Uterus (tissue), 4 donors: Measurements from ENCODE around the gene PLIN3. TPM values are rescaled to one million over a fixed set of nuclear protein-coding genes. Genes with fewer than 3 reads are reported as not detected.

Source experiments
- DNase-seq, 2 donors: peaks; one replicate each; pipeline ENCODE4 v3.0.0-alpha.2; 2019 to 2020
- H3K27ac ChIP-seq, 2 donors: fragments of 200-600 bp; sonication (generic); 1 replicate in 1 of 2; 2 replicates in 1 of 2; pipeline ENCODE4 v1.5.1; 2016 to 2018
- H3K27me3 ChIP-seq, 2 donors: fragments of 200-600 bp; sonication (generic); one replicate each; pipeline ENCODE4 v1.5.1; 2018 to 2019; ENCODE audit warnings: control low read depth in 1 of 2
- H3K36me3 ChIP-seq, 2 donors: fragments of 200-600 bp; sonication (generic); one replicate each; pipeline ENCODE4 v1.5.1; 2019; ENCODE audit warnings: control low read depth in 1 of 2
- H3K4me1 ChIP-seq, 2 donors: fragments of 200-600 bp; sonication (generic); one replicate each; pipeline ENCODE4 v1.5.1; 2018 to 2019; ENCODE audit warnings: control low read depth in 1 of 2
- H3K4me3 ChIP-seq, 2 donors: fragments of 200-600 bp; sonication (generic); 1 replicate in 1 of 2; 2 replicates in 1 of 2; pipeline ENCODE4 v1.5.1; 2018 to 2019; ENCODE audit warnings: mild to moderate bottlenecking in 1 of 2
- H3K9me3 ChIP-seq, 2 donors: fragments of 200-600 bp; sonication (generic); one replicate each; pipeline ENCODE4 v1.5.1; 2019; ENCODE audit warnings: control low read depth in 1 of 2
- POLR2A ChIP-seq, 2 donors: fragments of 450-650 bp; IDR thresholded peaks; one replicate each; pipeline ENCODE4 v1.6.1; 2016; ENCODE audit warnings: antibody characterized with exemption in 2 of 2, mild to moderate bottlenecking in 1 of 2, moderate library complexity in 1 of 2
- intact Hi-C: fragments of 100-400 bp; cut with DNase I; formaldehyde crosslinking; loops from one replicate; pipeline ENCODE4 v1.15.1; 2023; ENCODE audit warnings: low total_unique reads
- total RNA-seq, 4 donors: library from RNA; depleted of rRNA in 3 of 4; stranded (reverse); fragments of >200 nt in 3 of 4; gene quantifications; one replicate each; pipeline versions ENCODE4 v1.1.0 to v1.2.4, GENCODE V29; 2014 to 2023
- TF ChIP-seq, protein P1 (sequence below), 4 experiments: fragments of 200-600 bp in 2 of 4; fragments of 450-650 bp in 2 of 4; sonication (generic) in 2 of 4; IDR thresholded peaks; one replicate each; pipeline ENCODE4 v1.5.1; 2016 to 2019; ENCODE audit warnings: antibody characterized with exemption in 4 of 4, mild to moderate bottlenecking in 2 of 4, moderate library complexity in 1 of 4
- donor health status: DM: yes; HTN: yes; CAD: no.

PLIN3 gene
- total RNA-seq, 4 donors from 2014 or later = 18.7 to 60.8 (median 27.9) TPM

DNA sequence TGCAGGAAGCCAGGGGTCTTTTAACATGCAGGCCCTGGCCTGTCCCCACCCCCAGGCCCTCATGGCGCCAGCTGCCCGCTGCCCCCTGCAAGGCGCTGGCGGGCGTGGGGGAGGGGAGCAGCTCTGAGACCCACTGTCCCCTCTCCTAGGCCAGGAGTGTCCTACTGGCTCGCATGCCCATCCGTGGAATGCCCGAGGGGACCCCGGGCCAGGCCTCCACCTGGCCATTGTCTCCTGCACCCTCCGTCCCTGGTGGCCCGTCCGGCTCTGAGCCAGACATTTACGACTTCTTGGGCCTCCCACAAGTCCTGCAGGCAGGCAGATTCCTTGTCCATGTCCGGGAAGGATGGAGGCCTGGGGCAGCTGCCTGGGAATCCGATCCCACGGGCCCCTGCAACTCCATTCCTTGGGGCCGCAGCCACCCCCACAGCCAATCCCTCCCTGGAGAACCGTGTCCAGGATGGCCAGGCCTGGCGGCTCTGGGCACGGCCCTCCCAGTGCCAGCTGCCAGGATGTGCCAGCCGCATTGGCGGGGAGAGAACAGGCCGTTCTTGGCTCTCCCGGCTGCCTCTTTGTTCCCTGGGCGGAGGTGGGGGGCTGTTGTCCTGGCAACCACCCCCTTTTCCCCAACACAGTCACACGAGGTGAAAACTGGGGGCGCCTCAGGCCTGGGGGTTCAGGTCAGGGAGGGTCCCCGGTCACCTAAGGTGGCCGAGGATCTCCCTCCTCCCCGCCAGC lies 10.5 kb upstream of the PLIN3 start:
- intact Hi-C loops = no loop called here
- Histone ChIP-seq H3K4me3 (no peak overlapping the region), H3K36me3 (no peaks in the 10 kb centered on the region), H3K9me3 (no peaks in the 10 kb centered on the region), H3K27me3 (no peaks in the 10 kb centered on the region), H3K27ac (no peak overlapping the region), H3K4me1 (no peaks in the 10 kb centered on the region)
- DNase-seq = no peak
- TF ChIP-seq, protein P1, sequence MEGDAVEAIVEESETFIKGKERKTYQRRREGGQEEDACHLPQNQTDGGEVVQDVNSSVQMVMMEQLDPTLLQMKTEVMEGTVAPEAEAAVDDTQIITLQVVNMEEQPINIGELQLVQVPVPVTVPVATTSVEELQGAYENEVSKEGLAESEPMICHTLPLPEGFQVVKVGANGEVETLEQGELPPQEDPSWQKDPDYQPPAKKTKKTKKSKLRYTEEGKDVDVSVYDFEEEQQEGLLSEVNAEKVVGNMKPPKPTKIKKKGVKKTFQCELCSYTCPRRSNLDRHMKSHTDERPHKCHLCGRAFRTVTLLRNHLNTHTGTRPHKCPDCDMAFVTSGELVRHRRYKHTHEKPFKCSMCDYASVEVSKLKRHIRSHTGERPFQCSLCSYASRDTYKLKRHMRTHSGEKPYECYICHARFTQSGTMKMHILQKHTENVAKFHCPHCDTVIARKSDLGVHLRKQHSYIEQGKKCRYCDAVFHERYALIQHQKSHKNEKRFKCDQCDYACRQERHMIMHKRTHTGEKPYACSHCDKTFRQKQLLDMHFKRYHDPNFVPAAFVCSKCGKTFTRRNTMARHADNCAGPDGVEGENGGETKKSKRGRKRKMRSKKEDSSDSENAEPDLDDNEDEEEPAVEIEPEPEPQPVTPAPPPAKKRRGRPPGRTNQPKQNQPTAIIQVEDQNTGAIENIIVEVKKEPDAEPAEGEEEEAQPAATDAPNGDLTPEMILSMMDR (IDR thresholded peaks at IDR 0.05) = no peak
- TF ChIP-seq POLR2A (IDR thresholded peaks at IDR 0.05) = no peak

DNA sequence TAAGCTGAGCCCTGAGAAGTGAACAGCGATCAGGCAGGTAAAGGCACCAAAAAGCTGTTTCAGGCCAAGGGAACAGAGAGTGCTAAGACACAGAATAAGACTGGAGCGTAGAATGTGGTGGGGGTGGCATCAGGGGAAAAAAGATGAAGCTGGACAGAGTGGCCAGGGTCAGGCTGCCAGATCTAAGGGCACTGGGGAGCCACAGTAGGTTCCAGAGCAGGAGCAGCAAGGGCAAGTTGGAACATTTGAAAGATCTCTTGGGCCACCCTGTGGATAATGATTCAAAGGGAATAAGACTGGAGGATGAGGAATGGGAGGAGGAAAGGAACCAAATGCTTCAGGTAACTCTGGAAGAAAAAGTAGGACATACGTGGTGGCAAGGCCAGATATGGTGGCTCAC lies 6.5 kb upstream of the PLIN3 start:
- H3K27ac ChIP-seq = no peak overlapping the region
- no peaks in the 10 kb centered on the region for H3K4me1 ChIP-seq
- H3K36me3 ChIP-seq = no peaks in the 10 kb centered on the region
- DNase-seq = no peak
- intact Hi-C loops = loop anchor here (2.0 kb wide), 1 partner anchor 157 kb away; no protein-coding TSS in a partner anchor
- no peak overlapping the region for H3K4me3 ChIP-seq
- no peaks in the 10 kb centered on the region for H3K27me3 ChIP-seq
- TF ChIP-seq, protein P1 (IDR thresholded peaks at IDR 0.05) = no peak
- no peak for TF ChIP-seq POLR2A (IDR thresholded peaks at IDR 0.05)
- no peaks in the 10 kb centered on the region for H3K9me3 ChIP-seq

DNA sequence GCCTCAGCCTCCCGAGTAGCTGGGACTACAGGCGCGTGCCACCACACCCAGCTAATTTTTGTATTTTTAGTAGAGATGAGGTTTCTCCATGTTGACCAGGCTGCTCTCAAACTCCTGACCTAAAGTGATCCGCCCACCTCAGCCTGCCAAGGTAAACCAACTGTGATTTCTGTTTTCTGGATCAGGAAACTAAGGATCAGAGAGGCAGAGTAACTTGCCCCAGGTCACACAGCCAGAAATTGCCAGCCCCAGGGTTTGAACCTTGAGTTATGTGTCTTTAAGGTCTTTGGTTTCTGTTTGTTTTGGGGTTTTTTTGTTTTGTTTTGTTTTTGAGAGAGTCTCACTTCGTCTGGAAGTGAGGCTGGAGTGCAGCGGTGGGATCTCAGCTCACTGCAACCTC lies 4.2 kb upstream of the PLIN3 start:
- H3K36me3 ChIP-seq = no peaks in the 10 kb centered on the region
- TF ChIP-seq, protein P1 (IDR thresholded peaks at IDR 0.05) = no peak
- no peak for TF ChIP-seq POLR2A (IDR thresholded peaks at IDR 0.05)
- H3K9me3 ChIP-seq = no peaks in the 10 kb centered on the region
- H3K27me3 ChIP-seq = no peaks in the 10 kb centered on the region
- no peak overlapping the region for H3K4me3 ChIP-seq
- no peak overlapping the region for H3K27ac ChIP-seq
- intact Hi-C loops = loop anchor here (2.0 kb wide), 2 partner anchors 39 to 159 kb away; no protein-coding TSS in a partner anchor
- H3K4me1 ChIP-seq = no peaks in the 10 kb centered on the region
- no peak for DNase-seq

DNA sequence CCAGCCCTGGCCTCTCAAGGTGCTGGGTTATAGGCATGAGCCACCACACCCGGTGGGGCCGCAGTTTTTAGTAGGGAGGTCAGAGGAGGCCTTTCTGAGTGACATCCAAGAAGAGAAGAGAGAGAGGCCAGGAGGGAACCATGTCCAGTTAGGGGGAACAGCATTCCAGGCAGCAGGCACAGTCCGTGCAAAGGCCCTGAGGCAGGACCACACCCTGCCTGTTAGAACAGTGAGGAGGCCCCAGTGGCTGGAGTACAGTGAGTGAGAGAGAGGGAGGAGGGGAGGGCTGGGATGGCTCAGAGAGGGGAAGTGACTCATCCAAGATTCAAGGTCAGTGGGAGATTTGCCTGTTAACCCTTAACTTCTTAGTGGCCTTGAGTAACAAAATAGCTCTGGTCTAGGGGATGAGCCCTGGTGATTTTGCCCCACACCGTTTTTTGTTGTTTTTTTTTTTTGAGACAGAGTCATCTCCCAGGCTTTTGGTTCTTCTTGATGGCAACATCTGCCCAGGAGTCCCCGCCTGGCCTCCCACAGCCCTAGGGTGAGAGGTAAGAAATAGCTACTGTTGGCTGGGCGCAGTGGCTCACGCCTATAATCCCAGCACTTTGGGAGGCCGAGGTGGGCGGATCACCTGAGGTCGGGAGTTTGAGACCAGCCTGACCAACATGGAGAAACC lies 2.7 kb upstream of the PLIN3 start:
- no peak overlapping the region for H3K4me3 ChIP-seq
- no peaks in the 10 kb centered on the region for H3K4me1 ChIP-seq
- intact Hi-C loops = loop anchor here (2.0 kb wide), 1 partner anchor 41 kb away; no protein-coding TSS in a partner anchor
- H3K27ac ChIP-seq = no peak overlapping the region
- TF ChIP-seq, protein P1 (IDR thresholded peaks at IDR 0.05) = no peak
- no peak for TF ChIP-seq POLR2A (IDR thresholded peaks at IDR 0.05)
- H3K27me3 ChIP-seq = no peaks in the 10 kb centered on the region
- H3K36me3 ChIP-seq = no peaks in the 10 kb centered on the region
- no peaks in the 10 kb centered on the region for H3K9me3 ChIP-seq
- peak in 1 of 2 donors; percentile 24 for DNase-seq

DNA sequence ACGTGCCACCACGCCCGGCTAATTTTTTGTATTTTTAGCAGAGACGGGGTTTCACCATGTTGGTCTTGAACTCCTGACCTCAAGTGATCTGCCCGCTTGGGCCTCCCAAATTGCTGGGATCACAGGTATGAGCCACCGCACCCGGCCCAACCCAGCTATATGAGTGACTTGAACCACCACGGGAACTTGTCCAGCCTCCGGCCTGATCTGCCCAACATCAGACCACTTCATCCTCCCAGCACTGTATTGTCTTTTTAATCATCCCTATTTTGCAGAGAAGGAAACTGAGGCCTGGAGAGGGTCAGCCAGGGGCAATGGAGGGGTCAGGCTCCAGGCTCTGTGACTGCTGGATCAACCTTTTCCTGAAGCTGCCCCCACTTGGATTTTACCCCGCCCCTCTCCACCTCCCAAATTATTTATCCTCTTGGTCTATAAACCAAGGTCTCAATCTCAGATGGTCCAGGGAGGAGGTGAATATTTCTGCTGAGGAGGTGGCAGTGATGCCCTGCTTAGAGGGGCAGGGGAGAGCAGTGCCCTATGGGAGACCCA lies 893 bp upstream of the PLIN3 start:
- peak overlapping the region in 1 of 2 donors; percentile 73 for H3K4me3 ChIP-seq
- no peaks in the 10 kb centered on the region for H3K4me1 ChIP-seq
- H3K9me3 ChIP-seq = no peaks in the 10 kb centered on the region
- H3K27ac ChIP-seq = peak overlapping the region in 1 of 2 donors; percentile 82
- intact Hi-C loops = no loop called here
- no peak for TF ChIP-seq POLR2A (IDR thresholded peaks at IDR 0.05)
- TF ChIP-seq, protein P1 (IDR thresholded peaks at IDR 0.05) = no peak
- DNase-seq = no peak
- H3K36me3 ChIP-seq = no peaks in the 10 kb centered on the region
- H3K27me3 ChIP-seq = no peaks in the 10 kb centered on the region
